ENCODE data around the gene SV2C. TPM values are rescaled to one million over a fixed set of nuclear protein-coding genes. Genes with fewer than 3 reads are reported as not detected.

Gene SV2C
- total and polyA plus RNA-seq, 7 donors: under 0.01 to 0.01 TPM; not detected in 5

- Histone ChIP-seq H3K36me3 (ENCODE audit: insufficient read depth in 1 of 2, low read depth in 1 of 2) (no peaks in the 10 kb centered on the region), H3K9me3 (no peaks in the 10 kb centered on the region), H3K4me1 (no peaks in the 10 kb centered on the region), H3K4me3 (no peak overlapping the region), H3K27me3 (ENCODE audit: insufficient read depth in 3 of 3, low read length in 2 of 3) (peaks cover 0 to 4% (median 0%) of the 10 kb centered on the region in 3 donors), H3K27ac (no peak overlapping the region)
- intact Hi-C loops (cut with DNase I): no loop called here
- 76 to 82% (median 82%) methylated on average over 1 of the region's 1 CpG for WGBS, 3 donors
- DNase-seq (no peak), ATAC-seq (no peak)
- no peak for TF ChIP-seq CTCF (IDR thresholded peaks at IDR 0.05)
Observed at GRCh38 chr5:76134646-76135045, 51.5 kb downstream of the SV2C start.

GRCh38 chr5:76137887-76138542, 54.8 kb downstream of the SV2C start:
- TF ChIP-seq CTCF (IDR thresholded peaks at IDR 0.05): no peak
- H3K36me3 ChIP-seq (ENCODE audit: insufficient read depth in 1 of 2, low read depth in 1 of 2): no peaks in the 10 kb centered on the region
- 45 to 58% (median 48%) methylated on average over 3 of the region's 3 CpGs for WGBS, 3 donors
- intact Hi-C loops (cut with DNase I): no loop called here
- no peak overlapping the region for H3K27ac ChIP-seq
- ATAC-seq (no peak), DNase-seq (no peak)
- H3K27me3 ChIP-seq (ENCODE audit: insufficient read depth in 3 of 3, low read length in 2 of 3): peaks cover 0 to 4% (median 0%) of the 10 kb centered on the region in 3 donors
- H3K4me1 ChIP-seq: no peaks in the 10 kb centered on the region
- H3K9me3 ChIP-seq: no peaks in the 10 kb centered on the region
- no peak overlapping the region for H3K4me3 ChIP-seq

- Histone ChIP-seq H3K9me3 (no peaks in the 10 kb centered on the region), H3K4me1 (no peaks in the 10 kb centered on the region), H3K27ac (no peak overlapping the region), H3K36me3 (ENCODE audit: insufficient read depth in 1 of 2, low read depth in 1 of 2) (no peaks in the 10 kb centered on the region), H3K4me3 (no peak overlapping the region), H3K27me3 (ENCODE audit: insufficient read depth in 3 of 3, low read length in 2 of 3) (no peaks in the 10 kb centered on the region)
- intact Hi-C loops (cut with DNase I): no loop called here
- ATAC-seq: no peak
- TF ChIP-seq CTCF (IDR thresholded peaks at IDR 0.05): no peak
- 55 to 70% (median 57%) methylated on average over 3 of the region's 3 CpGs for WGBS, 3 donors
- DNase-seq: no peak
Observed at GRCh38 chr5:76143884-76144283, 60.7 kb downstream of the SV2C start.

- no peaks in the 10 kb centered on the region for H3K36me3 ChIP-seq (ENCODE audit: insufficient read depth in 1 of 2, low read depth in 1 of 2)
- no peak for DNase-seq
- H3K27me3 ChIP-seq (ENCODE audit: insufficient read depth in 3 of 3, low read length in 2 of 3): no peaks in the 10 kb centered on the region
- H3K27ac ChIP-seq: no peak overlapping the region
- TF ChIP-seq CTCF (IDR thresholded peaks at IDR 0.05): no peak
- 82 to 90% (median 84%) methylated on average over 1 of the region's 1 CpG for WGBS, 3 donors
- no peaks in the 10 kb centered on the region for H3K9me3 ChIP-seq
- ATAC-seq: no peak
- H3K4me1 ChIP-seq: no peaks in the 10 kb centered on the region
- intact Hi-C loops (cut with DNase I): no loop called here
- H3K4me3 ChIP-seq: no peak overlapping the region
Observed at GRCh38 chr5:76144513-76145274, 61.5 kb downstream of the SV2C start.
